Activated T-helper 1 cell treated with Interleukin-2 at 50 U/mL for 16 hours (primary cell): ENCODE data around the gene CD19.
"Not testable (repeated sequence)": the region's sequence is repeated elsewhere in the genome, so short reads cannot be mapped to it uniquely, and the experiment has no call there.

Experiments
- DNase-seq: peaks from one replicate; pipeline ENCODE4 v3.0.0-alpha.2; 2020; ENCODE audit warnings: low read depth

Gene CD19

DNA sequence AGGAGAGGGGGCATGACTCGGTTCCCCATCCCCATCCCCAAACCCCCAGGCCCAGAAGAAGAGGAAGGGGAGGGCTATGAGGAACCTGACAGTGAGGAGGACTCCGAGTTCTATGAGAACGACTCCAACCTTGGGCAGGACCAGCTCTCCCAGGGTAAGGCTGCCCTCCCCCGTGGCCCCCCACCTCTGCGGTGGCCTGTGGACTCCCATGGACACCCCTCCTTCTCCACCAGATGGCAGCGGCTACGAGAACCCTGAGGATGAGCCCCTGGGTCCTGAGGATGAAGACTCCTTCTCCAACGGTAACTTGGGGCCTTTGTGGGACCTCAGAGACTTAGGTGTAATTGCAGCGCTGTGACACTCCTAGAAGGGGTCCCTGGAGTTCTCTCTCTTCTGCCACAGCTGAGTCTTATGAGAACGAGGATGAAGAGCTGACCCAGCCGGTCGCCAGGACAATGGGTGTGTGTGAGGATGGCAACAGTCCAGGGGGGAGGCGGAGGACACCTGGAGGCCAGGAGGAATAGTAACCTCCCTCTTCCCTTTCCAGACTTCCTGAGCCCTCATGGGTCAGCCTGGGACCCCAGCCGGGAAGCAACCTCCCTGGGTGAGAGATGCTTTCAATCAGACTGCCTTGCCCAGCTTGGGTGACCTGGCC is 5.6 kb downstream of the CD19 start:
- DNase-seq: no peak

DNA sequence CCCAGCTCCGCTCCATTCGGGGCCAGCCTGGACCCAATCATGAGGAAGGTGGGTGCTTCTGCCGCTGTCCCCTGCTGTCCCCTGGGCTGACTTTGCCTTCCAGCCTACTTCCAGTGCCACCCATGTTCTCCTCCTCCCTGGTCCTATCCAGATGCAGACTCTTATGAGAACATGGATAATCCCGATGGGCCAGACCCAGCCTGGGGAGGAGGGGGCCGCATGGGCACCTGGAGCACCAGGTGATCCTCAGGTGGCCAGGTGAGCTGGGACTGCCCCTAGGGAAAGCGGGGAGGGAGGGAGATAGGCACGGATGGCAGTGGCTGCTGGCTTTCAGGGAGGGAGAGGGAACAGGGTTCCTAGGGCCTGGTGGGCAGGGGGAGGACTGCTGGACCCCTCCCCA is 7.0 kb downstream of the CD19 start:
- DNase-seq: no peak

DNA sequence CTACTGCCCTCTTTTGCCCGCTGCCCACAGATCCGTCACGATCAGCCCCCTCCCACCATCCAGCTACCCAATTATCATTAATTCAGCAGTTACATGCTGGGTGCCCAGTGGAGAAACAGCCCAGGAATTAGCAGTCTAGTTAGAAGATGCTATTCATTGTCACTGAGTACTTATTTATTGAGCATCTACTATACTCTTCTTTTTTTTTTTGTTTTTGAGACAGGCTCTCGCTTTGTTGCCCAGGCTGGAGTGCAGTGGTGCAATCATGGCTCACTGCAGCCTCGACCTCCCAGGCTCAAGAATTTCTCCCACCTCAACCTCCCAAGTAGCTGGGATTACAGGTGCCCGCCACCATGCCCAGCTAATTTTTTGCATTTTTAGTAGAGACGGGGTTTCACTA is 8.1 kb downstream of the CD19 start:
- DNase-seq: not testable (repeated sequence)

DNA sequence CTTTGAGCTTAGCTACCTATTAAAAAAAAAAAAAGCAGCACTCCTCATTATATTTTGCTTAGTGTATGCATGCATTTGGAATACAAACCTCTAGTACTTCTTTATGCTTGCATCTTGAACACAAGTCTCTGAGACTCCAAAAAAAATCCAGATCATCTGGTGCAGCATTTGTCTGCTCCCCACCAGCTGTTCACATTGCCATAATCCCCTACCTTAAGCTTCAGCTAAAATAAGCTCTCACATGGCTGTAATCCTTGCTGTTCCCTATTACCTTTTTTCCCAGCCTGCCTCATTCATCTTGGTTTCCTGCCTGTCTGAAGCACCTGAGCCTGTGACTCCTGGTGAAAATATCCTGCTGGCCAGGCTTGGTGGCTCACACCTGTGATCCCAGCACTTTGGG is 11.5 kb downstream of the CD19 start:
- DNase-seq: no peak

DNA sequence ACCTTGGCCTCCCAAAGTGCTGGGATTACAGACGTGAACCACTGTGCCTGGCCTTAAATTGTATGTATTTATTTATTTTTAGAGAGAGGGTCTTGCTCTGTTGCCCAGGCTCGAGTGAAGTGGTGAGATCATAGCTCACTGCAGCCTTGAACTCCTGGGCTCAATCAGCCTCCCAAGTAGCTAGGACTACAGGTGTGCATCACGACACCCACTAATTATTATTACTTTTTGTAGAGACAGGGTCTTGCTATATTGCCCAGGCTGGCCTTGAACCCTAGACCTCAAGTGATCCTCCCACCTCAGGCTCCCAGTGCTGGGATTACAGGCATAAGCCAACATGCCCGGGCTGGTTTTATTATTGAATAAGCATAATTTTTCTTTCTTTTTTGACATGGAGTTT is 14.9 kb downstream of the CD19 start:
- DNase-seq: no peak

DNA sequence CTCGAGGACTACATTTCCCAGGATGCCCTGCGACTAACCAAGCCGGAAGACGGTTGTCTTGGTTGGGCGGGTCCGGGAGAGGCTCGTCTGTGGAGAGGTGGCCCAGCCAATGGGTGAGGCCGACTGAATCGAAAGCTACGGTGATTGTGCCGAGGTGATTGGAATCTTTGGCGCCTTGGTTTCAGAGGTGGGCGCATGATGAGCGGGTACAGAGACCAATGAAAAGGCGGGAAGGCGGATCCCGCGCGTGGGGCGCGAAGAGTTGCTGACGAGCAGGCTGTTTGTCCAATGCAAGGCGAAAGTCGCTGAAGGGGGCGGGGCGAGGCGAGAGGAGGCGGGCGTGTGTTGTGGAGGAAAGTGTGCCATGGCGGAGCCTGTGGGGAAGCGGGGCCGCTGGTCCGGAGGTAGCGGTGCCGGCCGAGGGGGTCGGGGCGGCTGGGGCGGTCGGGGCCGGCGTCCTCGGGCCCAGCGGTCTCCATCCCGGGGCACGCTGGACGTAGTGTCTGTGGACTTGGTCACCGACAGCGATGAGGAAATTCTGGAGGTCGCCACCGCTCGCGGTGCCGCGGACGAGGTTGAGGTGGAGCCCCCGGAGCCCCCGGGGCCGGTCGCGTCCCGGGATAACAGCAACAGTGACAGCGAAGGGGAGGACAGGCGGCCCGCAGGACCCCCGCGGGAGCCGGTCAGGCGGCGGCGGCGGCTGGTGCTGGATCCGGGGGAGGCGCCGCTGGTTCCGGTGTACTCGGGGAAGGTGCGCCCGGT is 19.1 kb downstream of the CD19 start, which contains the start of gene NFATC2IP:
Gene NFATC2IP (plus strand): TSS at position 290 of the 762 bp plus-strand sequence. CDS start 75 bp downstream, at position 365.
- peak; percentile 99 for DNase-seq

DNA sequence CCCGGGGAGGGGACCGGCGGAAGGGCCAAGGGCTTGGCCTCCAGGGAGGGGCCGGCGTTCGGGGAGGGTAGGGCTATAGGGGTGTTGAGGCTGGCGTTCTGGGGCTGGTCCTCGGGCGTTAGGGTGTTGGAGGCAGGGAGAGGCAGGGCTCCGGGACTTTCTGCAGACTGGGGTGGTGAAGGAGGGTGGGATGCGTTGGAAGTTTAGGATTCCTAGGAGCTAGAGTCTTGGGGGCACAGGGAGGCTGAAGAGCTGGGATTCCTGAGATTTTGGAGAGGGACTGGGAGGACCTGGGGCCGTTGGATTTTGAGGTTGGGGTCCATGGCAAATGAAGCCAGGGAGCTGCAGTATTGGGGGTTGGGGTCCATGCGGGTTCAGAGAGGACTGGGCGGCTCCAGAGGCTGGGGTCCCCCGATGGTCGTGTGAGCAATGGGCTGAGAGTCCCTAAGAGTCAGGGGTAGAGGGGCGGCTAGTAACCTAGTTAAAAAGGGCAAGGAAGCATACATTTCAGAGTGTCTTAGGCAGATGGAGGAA is 19.7 kb downstream of the CD19 start:
- DNase-seq: peak; percentile 18

DNA sequence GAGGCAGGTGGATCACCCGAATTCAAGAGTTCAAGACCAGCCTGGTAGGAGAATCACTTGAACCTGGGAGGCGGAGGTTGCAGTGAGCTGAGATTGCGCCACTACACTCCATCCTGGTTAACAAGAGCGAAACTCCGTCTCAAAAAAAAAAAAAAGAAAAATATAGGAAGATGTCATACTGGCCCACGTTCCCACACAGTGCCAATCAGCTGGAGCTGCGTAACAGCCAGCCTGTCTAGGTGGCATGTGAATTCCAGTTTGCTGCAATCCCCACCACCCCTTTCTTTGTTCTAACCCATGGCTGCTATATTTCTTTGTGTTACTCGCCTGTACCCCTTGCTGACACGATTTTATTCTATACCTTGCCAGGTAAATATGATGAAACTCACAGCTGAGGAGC is 26.4 kb downstream of the CD19 start:
- no peak for DNase-seq

DNA sequence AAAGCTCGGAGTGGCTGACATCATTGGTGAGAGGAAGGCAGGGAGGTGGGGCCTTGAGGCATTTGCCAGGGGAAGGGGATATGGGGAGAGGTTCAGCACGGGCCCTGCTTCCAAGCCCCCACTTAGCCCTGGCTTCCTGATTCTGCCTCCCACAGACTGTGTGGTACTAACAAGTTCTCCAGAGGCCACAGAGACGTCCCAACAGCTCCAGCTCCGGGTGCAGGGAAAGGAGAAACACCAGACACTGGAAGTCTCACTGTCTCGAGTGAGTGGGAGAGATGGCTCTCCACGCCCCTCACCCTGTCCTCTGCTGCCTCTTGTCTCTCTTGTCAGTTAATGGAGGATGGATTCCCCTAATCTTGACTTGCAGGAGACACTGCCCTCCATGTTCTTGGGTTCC is 27.1 kb downstream of the CD19 start:
- DNase-seq: no peak

DNA sequence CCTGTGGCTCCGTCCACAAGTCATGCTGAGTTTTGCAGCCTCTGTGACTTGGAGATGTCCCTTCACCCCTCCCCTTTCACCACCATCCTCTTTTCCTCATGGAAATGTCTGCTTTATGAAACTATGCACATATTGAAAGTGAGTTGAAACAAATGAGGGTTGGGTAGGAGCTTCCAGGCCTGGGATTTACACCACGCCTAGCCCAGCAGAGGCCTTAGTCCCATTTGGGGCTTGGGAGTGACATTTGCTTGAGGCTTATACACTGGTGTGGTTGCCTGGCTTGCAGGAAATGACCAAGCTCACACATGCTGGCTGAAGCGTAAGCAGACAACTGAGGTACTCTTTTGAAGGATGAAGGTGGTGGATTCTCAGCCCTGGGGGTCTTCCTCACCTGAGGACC is 32.3 kb downstream of the CD19 start:
- no peak for DNase-seq

DNA sequence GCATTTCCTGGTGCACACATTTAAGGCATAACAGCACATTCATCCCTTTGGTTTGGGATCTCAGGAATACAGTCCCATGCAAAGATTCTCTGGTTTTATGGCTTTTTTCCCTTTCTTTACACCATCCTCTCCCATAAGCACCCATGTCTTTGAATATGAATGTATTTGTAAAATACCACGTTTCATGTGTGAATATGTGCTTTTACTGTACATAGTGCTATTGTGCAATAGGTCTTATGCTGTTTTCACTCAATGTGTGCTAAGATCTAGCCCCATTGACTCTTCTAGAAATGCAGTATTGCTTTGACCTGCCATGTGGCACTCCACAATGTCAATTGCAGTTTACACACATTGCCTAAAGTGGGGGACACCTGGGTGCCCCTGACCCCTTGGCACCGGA is 32.7 kb downstream of the CD19 start:
- no peak for DNase-seq

DNA sequence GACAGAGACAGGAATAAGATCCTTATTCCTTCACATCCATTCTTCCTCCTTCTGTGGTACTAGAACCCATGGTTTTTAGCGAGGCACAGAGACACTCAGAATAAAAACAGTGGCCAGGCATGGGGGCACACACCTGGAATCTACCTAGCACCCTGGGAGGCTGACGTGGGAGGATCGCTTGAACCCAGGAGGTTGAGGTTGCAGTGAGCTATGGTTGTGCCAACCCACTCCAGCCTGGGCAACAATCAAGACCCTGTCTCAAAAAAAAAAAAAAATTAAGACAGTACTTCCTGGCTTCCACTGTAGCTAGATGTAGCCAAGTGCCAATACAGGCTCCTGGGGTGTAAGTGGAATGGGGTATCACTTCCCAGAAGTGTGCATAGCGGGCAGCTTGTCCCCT is 35.4 kb downstream of the CD19 start:
- DNase-seq: no peak

DNA sequence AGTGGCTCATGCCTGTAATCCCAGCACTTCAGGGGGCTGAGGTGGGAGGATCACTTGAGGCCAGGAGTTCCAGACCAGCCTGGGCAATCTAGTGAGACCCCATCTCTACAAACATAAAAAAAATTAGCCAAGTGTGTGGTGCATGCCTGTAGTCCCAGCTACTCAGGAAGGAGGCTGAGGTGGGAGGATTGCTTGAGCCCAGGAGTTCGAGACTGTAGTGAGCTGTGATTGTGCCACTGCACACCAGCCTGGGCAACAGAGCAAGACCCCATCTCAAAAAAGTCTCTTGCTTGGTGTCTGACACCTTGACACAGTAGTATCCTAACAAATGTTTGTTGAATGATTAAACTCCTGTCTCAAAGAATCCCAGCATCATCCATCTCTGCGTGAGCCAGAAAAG is 37.9 kb downstream of the CD19 start:
- DNase-seq: not testable (repeated sequence)

DNA sequence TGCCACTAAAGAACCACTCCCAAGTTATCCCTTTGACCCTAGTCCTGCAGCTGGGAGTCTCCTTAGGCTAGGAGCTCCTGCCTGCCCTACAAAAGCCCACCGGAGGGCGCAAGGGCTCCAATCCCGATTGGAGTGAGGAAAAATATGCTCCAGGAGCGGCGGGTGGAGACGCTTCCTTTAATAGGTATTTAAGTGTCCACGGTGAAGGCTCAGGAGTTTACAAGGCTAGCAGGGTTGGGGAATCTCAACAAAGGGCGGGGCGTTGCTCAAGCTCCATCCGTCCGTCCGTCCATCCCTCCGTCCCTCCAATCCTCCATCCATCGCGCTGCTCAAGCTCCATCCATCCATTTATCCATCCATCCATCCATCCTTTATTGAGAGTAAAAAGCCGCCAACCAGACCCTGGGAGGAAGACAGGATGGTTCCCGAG is 42.3 kb downstream of the CD19 start:
- DNase-seq: no peak

DNA sequence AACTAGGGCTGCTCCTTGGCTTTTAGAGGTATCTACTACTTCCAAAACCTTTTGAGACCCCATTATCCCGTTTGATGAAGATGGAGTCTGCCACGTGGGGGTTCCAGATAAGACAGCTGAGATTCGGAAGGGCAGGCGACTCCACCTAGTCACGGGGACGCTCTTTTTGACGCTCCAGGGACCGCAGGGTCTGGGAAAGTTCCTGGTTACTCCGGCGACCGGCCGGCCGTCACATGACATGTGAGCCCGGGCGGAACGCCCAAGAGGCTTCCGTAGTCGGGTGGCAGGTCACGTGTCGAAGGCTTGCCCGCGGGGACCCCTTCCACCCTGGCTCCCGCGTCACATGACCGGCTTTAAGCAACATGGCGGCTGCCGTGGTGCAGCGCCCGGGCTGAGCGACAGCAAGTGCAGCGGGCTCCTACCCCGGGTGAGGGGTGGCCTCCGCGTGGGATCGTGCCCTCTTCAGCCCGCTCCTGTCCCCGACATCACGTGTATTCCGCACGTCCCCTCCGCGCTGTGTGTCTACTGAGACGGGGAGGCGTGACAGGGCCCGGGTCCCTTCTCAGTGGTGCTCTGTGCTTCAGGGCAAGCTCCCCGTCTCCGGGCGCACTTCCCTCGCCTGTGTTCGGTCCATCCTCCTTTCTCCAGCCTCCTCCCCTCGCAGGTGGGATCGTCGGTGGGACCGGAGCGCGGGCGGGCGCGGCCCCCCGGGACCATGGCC is 42.8 kb downstream of the CD19 start, which contains the start of gene SPNS1:
Gene SPNS1 (plus strand): TSS at position 342 of the 721 bp plus-strand sequence. CDS start 374 bp downstream, at position 716.
- peak; percentile 83 for DNase-seq

DNA sequence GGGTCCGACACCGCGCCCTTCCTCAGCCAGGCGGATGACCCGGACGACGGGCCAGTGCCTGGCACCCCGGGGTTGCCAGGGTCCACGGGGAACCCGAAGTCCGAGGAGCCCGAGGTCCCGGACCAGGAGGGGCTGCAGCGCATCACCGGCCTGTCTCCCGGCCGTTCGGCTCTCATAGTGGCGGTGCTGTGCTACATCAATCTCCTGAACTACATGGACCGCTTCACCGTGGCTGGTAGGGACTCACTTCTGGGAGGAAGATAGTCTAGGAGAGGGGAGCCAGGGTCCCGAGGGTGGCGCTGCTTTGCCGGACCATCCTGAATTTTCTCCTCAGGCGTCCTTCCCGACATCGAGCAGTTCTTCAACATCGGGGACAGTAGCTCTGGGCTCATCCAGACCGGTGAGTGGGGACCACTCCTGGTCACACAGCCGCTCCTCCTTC is 43.4 kb downstream of the CD19 start:
- no peak for DNase-seq

DNA sequence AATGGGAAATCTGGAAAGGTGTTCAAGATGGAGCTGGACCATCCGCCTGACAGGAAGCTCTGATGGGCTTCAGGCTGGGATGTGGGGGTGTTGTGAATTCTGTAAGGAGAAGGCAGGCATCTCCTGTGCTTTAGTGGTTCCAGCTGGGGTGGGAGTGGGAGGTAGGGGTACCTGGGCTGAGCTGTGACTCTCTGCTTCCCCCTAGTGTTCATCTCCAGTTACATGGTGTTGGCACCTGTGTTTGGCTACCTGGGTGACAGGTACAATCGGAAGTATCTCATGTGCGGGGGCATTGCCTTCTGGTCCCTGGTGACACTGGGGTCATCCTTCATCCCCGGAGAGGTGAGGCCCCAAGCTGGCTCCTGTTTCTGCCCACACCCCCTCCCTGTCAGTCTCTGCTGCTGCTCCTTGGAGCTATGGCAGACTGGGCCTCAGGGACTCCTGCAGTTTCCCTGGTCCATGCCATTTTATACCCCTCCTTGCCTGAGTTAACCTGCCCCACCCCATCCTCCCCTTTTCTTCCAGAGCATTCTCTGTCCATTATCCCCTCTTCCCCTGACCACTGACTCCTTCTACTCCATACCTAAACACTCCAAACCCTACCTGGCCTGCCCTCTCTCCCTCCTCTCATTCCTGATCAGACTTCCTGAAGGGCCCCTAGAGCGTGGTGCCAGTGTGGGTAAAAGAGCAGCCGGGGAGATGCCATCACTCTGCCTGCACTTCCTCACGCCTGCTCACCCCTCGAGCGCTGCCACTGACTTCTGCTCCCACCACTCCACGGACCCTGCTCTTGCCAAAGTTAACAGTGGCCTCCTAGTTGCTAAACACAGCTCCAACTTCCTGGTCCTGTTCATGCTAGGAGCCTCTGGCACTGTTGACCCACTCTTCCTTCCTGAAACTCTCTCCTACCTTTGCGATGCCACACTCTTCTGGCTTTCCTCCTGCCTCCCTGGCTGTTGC is 46.2 kb downstream of the CD19 start:
- no peak for DNase-seq

DNA sequence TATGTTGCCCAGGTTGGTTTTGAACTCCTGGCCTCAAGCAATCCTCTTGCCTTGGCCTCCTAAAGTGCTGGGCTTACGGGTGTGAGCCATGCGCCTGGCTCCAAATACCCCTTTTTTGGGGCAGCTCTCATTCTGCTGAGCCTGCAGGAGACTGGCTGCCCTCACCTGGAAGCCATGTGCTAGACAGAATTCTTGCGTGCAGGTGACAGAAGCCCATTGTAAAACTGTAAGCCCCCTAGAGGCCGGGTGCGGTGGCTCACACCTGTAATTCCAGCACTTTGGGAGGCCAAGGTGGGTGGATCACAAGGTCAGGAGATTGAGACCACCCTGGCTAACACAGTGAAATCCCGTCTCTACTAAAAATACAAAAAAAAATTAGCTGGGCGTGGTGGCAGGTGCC is 48.6 kb downstream of the CD19 start:
- DNase-seq: not testable (repeated sequence)

DNA sequence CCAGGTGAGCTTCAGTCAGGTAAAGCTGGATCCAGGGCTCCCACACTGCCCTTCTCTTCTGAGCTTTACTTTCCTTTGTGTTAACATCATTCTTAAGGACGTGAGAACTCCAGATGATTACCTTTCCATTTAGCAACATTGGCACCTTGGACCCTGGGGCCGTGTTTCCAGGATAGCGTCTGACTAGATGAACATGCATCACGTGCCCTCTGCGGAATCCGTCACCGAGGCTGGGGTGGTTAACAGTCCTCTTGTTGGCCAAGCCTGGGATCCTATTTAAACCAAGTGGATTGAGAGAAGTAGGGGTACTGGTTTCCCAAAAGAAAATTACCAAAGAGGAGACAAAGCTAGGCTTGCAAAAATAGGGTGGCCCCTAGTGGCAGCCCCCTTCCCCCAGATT is 49.2 kb downstream of the CD19 start:
- DNase-seq: no peak

DNA sequence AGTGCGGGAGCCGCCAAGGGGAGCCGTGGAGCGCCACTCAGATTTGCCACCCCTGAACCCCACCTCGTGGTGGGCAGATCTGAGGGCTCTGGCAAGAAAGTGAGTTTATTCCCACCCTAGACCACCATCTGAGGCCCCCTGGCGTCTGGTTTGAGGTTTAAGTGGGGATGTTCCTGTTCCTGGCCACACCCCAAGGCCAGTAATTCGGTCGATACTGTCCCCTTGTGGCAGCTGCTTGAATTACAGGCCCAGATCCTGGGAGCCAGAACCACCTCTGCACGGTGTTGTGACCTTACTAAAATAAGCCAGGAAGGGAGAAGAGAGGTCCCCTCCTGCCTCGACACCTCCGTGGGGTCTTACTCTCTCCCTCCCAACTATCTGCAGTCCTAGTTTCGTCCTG is 49.7 kb downstream of the CD19 start:
- DNase-seq: no peak

DNA sequence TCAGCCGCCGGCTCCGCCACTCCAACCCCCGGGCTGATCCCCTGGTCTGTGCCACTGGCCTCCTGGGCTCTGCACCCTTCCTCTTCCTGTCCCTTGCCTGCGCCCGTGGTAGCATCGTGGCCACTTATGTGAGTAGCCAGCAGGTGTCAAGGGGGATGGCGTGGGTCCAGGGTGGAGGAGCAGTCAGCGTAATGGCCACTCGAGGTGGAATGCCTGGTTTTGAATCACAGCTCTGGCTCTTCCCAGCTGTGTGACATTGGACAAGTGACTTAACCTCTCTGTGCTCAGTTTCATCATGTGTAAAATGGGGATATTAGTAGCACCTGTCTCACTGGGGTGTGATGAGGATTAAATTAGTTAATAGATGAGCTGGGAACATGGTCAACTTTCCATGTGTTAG is 50.6 kb downstream of the CD19 start:
- no peak for DNase-seq
